Neutrophil (primary cell): Measurements from ENCODE around the gene EIF2S1.
"Not testable (repeated sequence)": the region's sequence is repeated elsewhere in the genome, so short reads cannot be mapped to it uniquely, and the experiment has no call there.

ENCODE experiments used
- H3K27ac ChIP-seq: fragments of 200-600 bp; sonication (generic); 2 replicates; pipeline ENCODE4 v1.5.1; 2016; ENCODE audit warnings: mild to moderate bottlenecking, moderate library complexity
- H3K27me3 ChIP-seq: fragments of 200-600 bp; sonication (generic); 2 replicates; pipeline ENCODE4 v1.6.0; 2016; ENCODE audit warnings: mild to moderate bottlenecking
- H3K36me3 ChIP-seq: fragments of 200-600 bp; sonication (generic); 2 replicates; pipeline ENCODE4 v1.5.1; 2017
- H3K4me1 ChIP-seq, 2 experiments: fragments of 200-600 bp in 1 of 2; sonication (generic) in 1 of 2; 1 replicate in 1 of 2; 2 replicates in 1 of 2; pipeline versions ENCODE4 v1.5.1 to v1.6.1; 2013 to 2016; ENCODE audit warnings: low read depth in 1 of 2, low read length in 1 of 2, mild to moderate bottlenecking in 1 of 2, moderate library complexity in 1 of 2; ENCODE audit not compliant: control insufficient read depth in 1 of 2, insufficient read depth in 1 of 2
- H3K4me3 ChIP-seq, 2 experiments: fragments of 200-600 bp in 1 of 2; sonication (generic) in 1 of 2; 1 replicate in 1 of 2; 2 replicates in 1 of 2; pipeline ENCODE4 v1.5.1; 2013 to 2016; ENCODE audit warnings: low read depth in 1 of 2, low read length in 1 of 2, mild to moderate bottlenecking in 1 of 2, moderate library complexity in 1 of 2
- H3K9me3 ChIP-seq: fragments of 200-600 bp; sonication (generic); 2 replicates; pipeline ENCODE4 v1.5.1; 2016
- CTCF ChIP-seq: fragments of 200-600 bp; sonication (generic); IDR thresholded peaks from 2 replicates; pipeline ENCODE4 v1.5.1; 2016; ENCODE audit warnings: antibody characterized with exemption

Gene EIF2S1

GRCh38 chr14:67405771-67406170 is 45.6 kb downstream of the EIF2S1 start:
- TF ChIP-seq CTCF = no peak
- H3K27ac ChIP-seq = no peak overlapping the region
- H3K27me3 ChIP-seq = peaks cover 14% of the 10 kb centered on the region
- no peaks in the 10 kb centered on the region for H3K9me3 ChIP-seq
- no peak overlapping the region for H3K4me3 ChIP-seq
- no peaks in the 10 kb centered on the region for H3K4me1 ChIP-seq
- no peaks in the 10 kb centered on the region for H3K36me3 ChIP-seq

- not testable (repeated sequence) for H3K4me3 ChIP-seq, H3K27ac ChIP-seq, H3K36me3 ChIP-seq, H3K9me3 ChIP-seq, H3K4me1 ChIP-seq
- H3K27me3 ChIP-seq = peaks cover 35% of the 10 kb centered on the region
Observed at GRCh38 chr14:67408122-67408801, 48.1 kb downstream of the EIF2S1 start.

- peaks cover 42% of the 10 kb centered on the region for H3K27me3 ChIP-seq
- TF ChIP-seq CTCF = no peak
- no peak overlapping the region for H3K27ac ChIP-seq
- H3K36me3 ChIP-seq = no peaks in the 10 kb centered on the region
- H3K4me3 ChIP-seq = no peak overlapping the region
- H3K4me1 ChIP-seq = peaks cover 0 to 9% of the 10 kb centered on the region in 2 experiments
- H3K9me3 ChIP-seq = no peaks in the 10 kb centered on the region
Observed at GRCh38 chr14:67409461-67409860, 49.3 kb downstream of the EIF2S1 start.

- Histone ChIP-seq H3K4me3 (no peak overlapping the region), H3K27ac (no peak overlapping the region), H3K4me1 (peaks cover 0 to 9% of the 10 kb centered on the region in 2 experiments), H3K27me3 (peaks cover 49% of the 10 kb centered on the region), H3K9me3 (no peaks in the 10 kb centered on the region), H3K36me3 (no peaks in the 10 kb centered on the region)
- no peak for TF ChIP-seq CTCF
Observed at GRCh38 chr14:67410313-67410712, 50.2 kb downstream of the EIF2S1 start.

- no peak for TF ChIP-seq CTCF
- no peak overlapping the region for H3K4me3 ChIP-seq
- peaks cover 0 to 9% of the 10 kb centered on the region in 2 experiments for H3K4me1 ChIP-seq
- H3K27me3 ChIP-seq = peaks cover 49% of the 10 kb centered on the region
- no peak overlapping the region for H3K27ac ChIP-seq
- H3K36me3 ChIP-seq = no peaks in the 10 kb centered on the region
- H3K9me3 ChIP-seq = no peaks in the 10 kb centered on the region
Observed at GRCh38 chr14:67411370-67411769, 51.2 kb downstream of the EIF2S1 start.

GRCh38 chr14:67411820-67412421 is 51.8 kb downstream of the EIF2S1 start, which contains the start of gene PLEK2:
Gene PLEK2, minus strand, starts transcription at chr14:67412165. Its CDS starts 106 bp downstream, at chr14:67412059.
- H3K36me3 ChIP-seq = no peaks in the 10 kb centered on the region
- peaks cover 49% of the 10 kb centered on the region for H3K27me3 ChIP-seq
- H3K27ac ChIP-seq = no peak within 1 kb of the TSS
- H3K9me3 ChIP-seq = no peaks in the 10 kb centered on the region
- peaks cover 0 to 9% of the 10 kb centered on the region in 2 experiments for H3K4me1 ChIP-seq
- TF ChIP-seq CTCF = no peak
- no peak within 1 kb of the TSS for H3K4me3 ChIP-seq
